HUES64 (cell line): ENCODE data around the gene PPP1R1A.
A peak's percentile ranks its signal among the peaks of the same experiment; 100 is the strongest.

ENCODE experiments used
- H3K27ac ChIP-seq: 2 replicates; pipeline ENCODE4 v1.7.0; 2013; ENCODE audit warnings: low read depth, low read length, inconsistent platforms
- H3K27me3 ChIP-seq: 2 replicates; pipeline ENCODE4 v1.6.1; 2013; ENCODE audit warnings: mild to moderate bottlenecking, low read length; ENCODE audit not compliant: insufficient read depth
- H3K36me3 ChIP-seq: 2 replicates; pipeline ENCODE4 v1.6.1; 2013; ENCODE audit warnings: mild to moderate bottlenecking, low read length; ENCODE audit not compliant: insufficient read depth
- H3K4me1 ChIP-seq: 2 replicates; pipeline ENCODE4 v1.6.1; 2013; ENCODE audit warnings: mild to moderate bottlenecking, low read length, moderate library complexity; ENCODE audit not compliant: insufficient read depth
- H3K4me3 ChIP-seq: 2 replicates; pipeline ENCODE4 v1.5.1; 2013; ENCODE audit warnings: mild to moderate bottlenecking, low read length, moderate library complexity
- H3K9ac ChIP-seq: 2 replicates; pipeline ENCODE4 v1.6.1; 2013; ENCODE audit warnings: mild to moderate bottlenecking, low read depth, low read length
- H3K9me3 ChIP-seq: 2 replicates; pipeline ENCODE4 v1.6.1; 2013; ENCODE audit warnings: low read depth, low read length; ENCODE audit not compliant: insufficient read depth
- WGBS: fragments of 150-250, 120-280 bp; methylation state at CpG from one replicate; pipeline ENCODE4 v1.1.7; 2013; ENCODE audit warnings: missing lambda C conversion rate; 5-methylcytosine and 5-hydroxymethylcytosine counted together

The PPP1R1A gene

DNA sequence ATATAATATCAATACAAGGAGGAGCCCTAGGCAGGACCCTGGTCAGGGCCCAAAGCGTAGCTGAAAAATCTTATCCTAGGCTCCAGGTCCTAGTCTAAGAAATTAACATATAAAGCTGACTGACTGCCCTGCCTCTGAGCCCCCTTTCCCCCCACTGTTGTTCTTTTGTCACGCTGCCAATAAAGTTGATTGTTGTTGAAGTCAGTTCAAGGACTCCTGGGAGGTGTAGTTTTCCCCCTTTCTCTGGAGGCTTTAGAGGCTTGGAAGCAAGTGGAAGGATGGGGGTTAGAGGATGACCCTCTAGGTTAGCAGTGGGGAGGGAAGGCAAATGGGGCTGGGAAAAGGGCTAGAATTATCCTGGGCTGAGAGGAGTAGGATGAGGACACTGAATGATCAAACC is 3.2 kb downstream of the PPP1R1A start:
- Histone ChIP-seq H3K27ac (no peak overlapping the region), H3K4me1 (peaks cover 16% of the 10 kb centered on the region), H3K36me3 (no peaks in the 10 kb centered on the region), H3K9me3 (no peaks in the 10 kb centered on the region), H3K4me3 (no peak overlapping the region), H3K27me3 (peaks cover 36% of the 10 kb centered on the region), H3K9ac (no peak overlapping the region)
- WGBS: 79% methylated on average over 2 of the region's 2 CpGs

DNA sequence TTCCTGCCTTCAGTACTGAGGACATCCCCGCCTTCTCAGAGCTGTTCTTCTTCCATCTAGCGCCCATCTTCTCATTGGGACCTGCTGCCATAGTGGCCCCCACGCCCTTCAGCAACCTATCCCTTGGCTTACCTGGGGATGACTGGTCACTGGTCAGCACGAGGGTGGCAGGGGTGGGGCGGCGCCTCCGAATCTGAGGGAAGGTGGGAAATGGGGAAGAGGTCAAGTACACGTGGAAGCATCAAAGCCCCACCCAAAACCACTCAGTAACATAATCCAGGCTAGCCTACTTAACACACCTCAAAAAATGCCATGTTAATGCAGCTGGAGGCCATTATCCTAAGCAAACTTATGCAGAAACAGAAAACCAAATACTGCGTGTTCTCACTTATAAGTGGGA is 4.3 kb downstream of the PPP1R1A start:
- Histone ChIP-seq H3K9ac (no peak overlapping the region), H3K27me3 (peaks cover 25% of the 10 kb centered on the region), H3K27ac (no peak overlapping the region), H3K4me3 (no peak overlapping the region), H3K9me3 (no peaks in the 10 kb centered on the region), H3K4me1 (peaks cover 10% of the 10 kb centered on the region), H3K36me3 (no peaks in the 10 kb centered on the region)
- WGBS: 93% methylated on average over 4 of the region's 9 CpGs

DNA sequence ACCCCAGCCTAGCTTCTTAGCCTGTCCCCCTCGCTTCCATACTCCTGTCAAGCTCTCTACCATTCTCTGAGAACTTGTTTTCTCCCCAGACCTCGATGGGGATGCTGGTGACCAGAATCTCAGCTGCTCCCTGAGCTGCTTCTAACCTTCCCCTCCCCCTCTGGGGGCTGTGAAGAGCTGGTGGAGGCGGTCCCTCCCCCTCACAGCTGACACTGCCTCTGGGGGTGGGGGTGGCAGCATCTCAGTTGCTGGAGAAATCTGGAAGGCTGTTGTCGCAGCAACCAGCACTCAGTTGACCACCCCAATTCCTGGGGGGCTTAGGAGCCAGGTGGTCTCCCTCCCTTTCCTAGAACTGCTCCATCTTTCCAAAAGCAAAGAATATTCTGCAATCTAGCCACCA is 4.7 kb downstream of the PPP1R1A start:
- H3K27ac ChIP-seq: no peak overlapping the region
- H3K27me3 ChIP-seq: peaks cover 20% of the 10 kb centered on the region
- WGBS: 69% methylated on average over 3 of the region's 4 CpGs
- H3K36me3 ChIP-seq: no peaks in the 10 kb centered on the region
- H3K4me3 ChIP-seq: no peak overlapping the region
- H3K4me1 ChIP-seq: 0 out of 2 replicates have a peak, but pooled peaks cover 7% of the 10 kb centered on the region
- H3K9me3 ChIP-seq: no peaks in the 10 kb centered on the region
- no peak overlapping the region for H3K9ac ChIP-seq

DNA sequence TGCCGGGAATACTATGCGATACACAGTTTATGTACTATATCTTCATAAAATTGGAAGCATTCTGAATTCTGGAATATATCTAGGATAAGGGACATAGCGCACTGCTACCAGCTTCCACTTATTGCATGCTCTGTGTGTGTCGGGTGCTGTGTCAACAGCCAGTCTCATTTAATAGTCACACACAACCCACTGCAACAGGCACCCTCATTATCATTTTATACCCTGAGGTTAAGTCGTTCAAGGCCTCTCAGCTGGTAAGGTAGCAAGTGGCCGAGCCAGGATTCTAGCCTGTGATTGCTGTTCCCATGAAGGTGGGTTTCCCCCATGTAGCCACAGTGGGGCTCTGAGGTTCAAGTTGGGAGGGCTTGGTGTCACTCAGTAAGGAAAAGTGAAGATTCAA is 7.0 kb downstream of the PPP1R1A start:
- WGBS: 89% methylated on average over 6 of the region's 6 CpGs
- H3K36me3 ChIP-seq: no peaks in the 10 kb centered on the region
- no peak overlapping the region for H3K9ac ChIP-seq
- no peak overlapping the region for H3K27ac ChIP-seq
- no peak overlapping the region for H3K4me3 ChIP-seq
- 0 out of 2 replicates have a peak, but pooled peaks cover 7% of the 10 kb centered on the region for H3K4me1 ChIP-seq
- H3K27me3 ChIP-seq: peaks cover under 1% of the 10 kb centered on the region; the same call in 1 of the 2 replicates
- H3K9me3 ChIP-seq: no peaks in the 10 kb centered on the region

DNA sequence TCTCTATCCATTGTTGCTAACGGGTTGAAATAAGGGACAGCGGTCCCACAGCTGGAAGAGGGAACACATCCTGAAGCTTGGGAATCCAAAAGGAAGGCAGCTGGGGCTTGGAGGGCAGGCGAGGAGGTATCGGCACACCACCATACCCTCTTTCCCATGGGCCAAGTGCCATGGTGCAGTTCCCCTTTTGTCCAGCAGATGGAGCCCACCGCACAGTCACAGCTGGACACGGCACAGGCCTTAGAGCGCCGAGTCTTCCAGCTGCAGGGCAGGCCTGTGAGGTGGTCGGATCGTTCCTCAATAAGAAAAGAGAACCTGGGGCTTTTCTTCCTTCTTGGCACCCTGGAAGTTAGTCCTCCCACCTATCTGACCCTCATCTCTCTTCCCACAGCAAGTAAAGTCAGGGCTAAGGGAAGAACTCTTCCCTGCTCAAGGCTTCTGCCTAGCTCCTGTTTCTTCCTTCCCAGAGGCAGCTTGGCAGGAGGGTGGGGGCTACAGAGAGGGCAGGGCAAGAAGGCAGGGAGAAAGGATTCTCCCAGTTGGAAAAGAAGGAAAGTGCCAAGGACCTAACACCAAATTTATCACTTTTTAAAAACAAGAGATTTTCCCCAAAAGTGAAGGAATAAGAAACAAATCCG is 8.6 kb downstream of the PPP1R1A start:
- Histone ChIP-seq H3K27ac (no peak overlapping the region), H3K9ac (no peak overlapping the region), H3K4me3 (no peak overlapping the region), H3K4me1 (0 out of 2 replicates have a peak, but pooled peaks cover 7% of the 10 kb centered on the region), H3K36me3 (no peaks in the 10 kb centered on the region), H3K27me3 (no peaks in the 10 kb centered on the region), H3K9me3 (no peaks in the 10 kb centered on the region)
- 18% methylated on average over 11 of the region's 11 CpGs for WGBS

DNA sequence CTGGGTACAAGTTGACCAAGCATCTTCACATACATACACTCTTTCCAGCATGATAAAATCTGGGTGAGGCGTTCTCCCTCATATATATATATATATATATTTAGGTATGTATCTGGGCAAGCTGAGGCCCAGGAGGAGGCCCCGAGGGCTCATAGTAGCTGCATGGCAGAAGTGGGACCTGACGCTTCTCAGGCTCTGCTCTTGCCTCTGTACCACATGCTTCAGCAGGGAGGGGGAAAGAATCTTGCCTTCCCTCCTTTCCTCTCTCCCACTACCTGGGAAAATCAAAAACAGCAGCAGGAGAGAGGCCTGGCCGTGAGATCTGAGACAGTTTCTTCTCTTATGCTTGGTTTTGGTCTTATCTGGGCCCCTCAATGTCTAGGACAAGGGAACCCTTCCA is 9.2 kb downstream of the PPP1R1A start:
- WGBS: 86% methylated on average over 2 of the region's 4 CpGs
- H3K4me1 ChIP-seq: 0 out of 2 replicates have a peak, but pooled peaks cover 7% of the 10 kb centered on the region
- no peaks in the 10 kb centered on the region for H3K9me3 ChIP-seq
- no peak overlapping the region for H3K4me3 ChIP-seq
- no peak overlapping the region for H3K27ac ChIP-seq
- H3K36me3 ChIP-seq: no peaks in the 10 kb centered on the region
- no peaks in the 10 kb centered on the region for H3K27me3 ChIP-seq
- H3K9ac ChIP-seq: no peak overlapping the region

DNA sequence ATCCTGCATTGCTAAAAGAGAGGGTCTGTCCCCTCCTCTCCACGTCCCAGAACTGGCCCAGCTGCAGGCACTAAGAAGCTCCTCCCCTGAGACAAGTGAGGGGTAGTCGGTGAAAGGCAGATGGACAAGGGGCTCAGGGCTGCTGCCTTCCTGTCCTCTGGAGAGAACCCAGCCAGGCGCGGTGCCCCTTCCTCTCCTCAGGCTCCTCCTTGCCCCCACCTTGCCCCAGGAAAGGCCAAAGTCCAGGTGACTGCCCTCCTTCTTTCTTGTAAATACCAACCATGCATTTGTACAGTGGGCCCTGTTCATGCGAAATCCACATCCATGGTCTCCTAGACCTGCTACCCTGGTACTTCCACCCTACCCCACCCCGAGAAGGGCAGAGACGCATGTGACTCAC is 9.7 kb downstream of the PPP1R1A start:
- no peak overlapping the region for H3K9ac ChIP-seq
- H3K9me3 ChIP-seq: no peaks in the 10 kb centered on the region
- H3K27me3 ChIP-seq: no peaks in the 10 kb centered on the region
- H3K4me1 ChIP-seq: 0 out of 2 replicates have a peak, but pooled peaks cover 7% of the 10 kb centered on the region
- no peak overlapping the region for H3K27ac ChIP-seq
- no peaks in the 10 kb centered on the region for H3K36me3 ChIP-seq
- 80% methylated on average over 7 of the region's 7 CpGs for WGBS
- no peak overlapping the region for H3K4me3 ChIP-seq

DNA sequence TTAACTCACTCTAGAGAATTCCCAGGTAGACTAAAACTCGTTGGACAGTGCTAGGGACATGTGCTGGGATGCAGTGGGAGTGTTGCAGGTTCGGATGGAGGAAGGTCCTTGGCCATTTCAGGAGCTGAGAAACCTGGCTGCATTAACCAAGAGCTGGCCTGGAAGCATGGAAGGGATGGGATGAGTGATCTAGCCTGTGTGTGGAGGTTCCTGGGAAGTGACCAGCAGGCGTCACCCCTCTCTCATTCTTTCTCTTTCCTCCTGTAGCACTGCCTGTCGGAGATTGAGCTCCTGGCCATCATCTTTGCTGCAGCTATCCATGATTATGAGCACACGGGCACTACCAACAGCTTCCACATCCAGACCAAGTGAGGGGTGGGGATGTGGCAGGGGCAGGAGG is 15.6 kb downstream of the PPP1R1A start:
- WGBS: 55% methylated on average over 5 of the region's 5 CpGs
- no peak overlapping the region for H3K27ac ChIP-seq
- no peaks in the 10 kb centered on the region for H3K9me3 ChIP-seq
- H3K36me3 ChIP-seq: no peaks in the 10 kb centered on the region
- H3K4me1 ChIP-seq: peaks cover 13% of the 10 kb centered on the region
- no peak overlapping the region for H3K4me3 ChIP-seq
- no peak overlapping the region for H3K9ac ChIP-seq
- no peaks in the 10 kb centered on the region for H3K27me3 ChIP-seq

DNA sequence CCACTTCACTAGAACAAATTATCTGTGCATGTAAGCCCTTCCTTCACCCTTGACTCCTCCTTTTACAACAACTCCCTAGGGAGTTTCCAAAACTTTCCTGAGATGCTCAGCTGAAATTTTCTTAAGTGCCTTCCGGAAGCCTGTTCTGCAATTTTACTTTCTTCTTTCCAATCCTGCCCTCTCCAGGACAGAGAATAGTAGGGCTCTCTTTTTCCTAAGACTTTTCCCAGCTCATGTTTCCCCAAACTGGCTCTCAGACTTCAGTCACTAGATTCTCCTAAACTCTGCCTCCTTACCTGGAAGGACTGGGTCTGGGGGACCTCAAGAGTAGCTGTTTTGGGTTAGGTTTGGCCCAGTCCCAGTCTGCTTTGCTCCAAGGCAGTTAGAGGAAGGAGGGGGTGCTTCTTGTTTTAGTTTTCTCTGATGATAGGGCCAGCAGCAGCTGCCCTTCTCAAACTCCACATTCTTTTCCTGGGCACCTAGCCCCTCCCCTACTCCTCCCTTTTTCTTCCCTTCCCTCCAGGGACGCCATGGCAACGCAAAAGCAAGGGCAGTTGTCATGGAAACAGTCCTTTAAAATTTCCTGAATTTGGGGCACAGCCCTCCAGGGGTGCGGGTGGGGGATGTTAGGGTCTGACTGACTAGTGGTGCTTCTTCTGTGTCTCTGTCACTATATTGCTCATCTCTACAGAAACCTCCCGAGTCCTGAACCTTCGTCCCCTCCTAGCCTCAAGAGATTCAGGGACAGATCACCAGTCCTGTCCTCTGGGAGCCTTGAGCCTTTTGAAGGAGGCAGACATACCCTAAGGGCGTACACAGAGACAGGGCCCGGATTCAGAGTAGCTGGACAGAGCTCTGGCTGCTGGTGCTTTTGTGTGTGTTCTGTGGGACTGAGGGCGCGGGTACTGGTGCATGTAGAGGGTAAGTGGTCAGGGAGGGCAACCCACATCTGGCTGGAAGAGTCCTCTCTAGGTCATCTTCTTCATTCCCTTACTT is 17.0 kb downstream of the PPP1R1A start:
- Histone ChIP-seq H3K27ac (0 out of 2 replicates have a peak overlapping the region, but pooled peaks have one; percentile 53), H3K9me3 (no peaks in the 10 kb centered on the region), H3K9ac (no peak overlapping the region), H3K4me1 (peaks cover 19% of the 10 kb centered on the region), H3K36me3 (no peaks in the 10 kb centered on the region), H3K27me3 (peaks cover 3% of the 10 kb centered on the region; the same call in 1 of the 2 replicates), H3K4me3 (no peak overlapping the region)
- 67% methylated on average over 10 of the region's 10 CpGs for WGBS

DNA sequence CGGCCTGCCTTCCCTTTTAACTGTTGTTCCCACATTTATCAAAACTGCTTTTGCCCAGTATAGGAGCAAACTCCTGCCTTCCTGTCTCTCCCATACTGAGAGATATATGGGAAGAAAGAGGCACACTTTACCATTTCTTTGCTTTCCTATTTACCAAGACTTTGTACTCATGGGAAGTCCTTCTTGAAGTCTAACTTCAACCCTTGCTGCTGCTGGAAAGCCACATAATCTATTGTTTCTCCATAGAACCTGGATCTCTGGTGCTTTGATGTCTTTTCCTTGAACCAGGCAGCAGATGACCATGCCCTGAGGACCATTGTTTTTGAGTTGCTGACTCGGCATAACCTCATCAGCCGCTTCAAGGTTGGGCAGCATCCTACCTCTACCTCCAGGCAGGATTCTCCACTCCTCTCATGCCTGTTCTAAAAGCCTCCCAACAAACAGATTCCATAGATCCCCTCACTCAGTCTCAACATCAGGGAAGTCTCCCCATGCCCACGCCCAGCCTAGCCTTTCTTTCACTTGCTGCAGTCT is 18.4 kb downstream of the PPP1R1A start:
- Histone ChIP-seq H3K4me1 (peaks cover 33% of the 10 kb centered on the region), H3K27ac (no peak overlapping the region), H3K9ac (no peak overlapping the region), H3K27me3 (peaks cover 5% of the 10 kb centered on the region; the same call in 1 of the 2 replicates), H3K9me3 (no peaks in the 10 kb centered on the region), H3K36me3 (no peaks in the 10 kb centered on the region), H3K4me3 (no peak overlapping the region)
- WGBS: 95% methylated on average over 4 of the region's 4 CpGs

DNA sequence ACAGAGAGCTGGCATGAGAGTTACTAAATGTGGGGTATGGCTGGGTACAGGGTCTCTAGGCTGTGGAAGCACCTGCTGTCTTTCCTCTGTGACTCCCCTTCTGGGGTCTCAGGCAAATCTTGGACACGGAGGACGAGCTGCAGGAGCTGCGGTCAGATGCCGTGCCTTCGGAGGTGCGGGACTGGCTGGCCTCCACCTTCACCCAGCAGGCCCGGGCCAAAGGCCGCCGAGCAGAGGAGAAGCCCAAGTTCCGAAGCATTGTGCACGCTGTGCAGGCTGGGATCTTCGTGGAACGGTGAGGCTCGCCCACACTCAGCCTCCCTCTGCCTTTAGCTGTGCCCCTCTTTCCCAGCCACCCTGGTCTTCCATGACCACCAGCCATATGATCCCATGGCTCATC is 19.4 kb downstream of the PPP1R1A start:
- Histone ChIP-seq H3K4me1 (peaks cover 37% of the 10 kb centered on the region), H3K9ac (no peak overlapping the region), H3K27ac (no peak overlapping the region), H3K4me3 (no peak overlapping the region), H3K9me3 (no peaks in the 10 kb centered on the region), H3K36me3 (no peaks in the 10 kb centered on the region), H3K27me3 (peaks cover 5% of the 10 kb centered on the region; the same call in 1 of the 2 replicates)
- WGBS: 95% methylated on average over 14 of the region's 14 CpGs
